HTR-8/SVneo (cell line): ENCODE measurements around the gene PRRG2.

Experiments
- DNase-seq: peaks from one replicate; pipeline ENCODE4 v3.0.0; 2011; ENCODE audit warnings: low spot score, mixed read lengths; ENCODE audit not compliant: insufficient read length
- FAIRE-seq: peaks from 2 replicates; lab custom pipeline; 2011; peaks lifted over from hg19 to GRCh38; lab: Jason Lieb, UNC

Gene PRRG2

DNA sequence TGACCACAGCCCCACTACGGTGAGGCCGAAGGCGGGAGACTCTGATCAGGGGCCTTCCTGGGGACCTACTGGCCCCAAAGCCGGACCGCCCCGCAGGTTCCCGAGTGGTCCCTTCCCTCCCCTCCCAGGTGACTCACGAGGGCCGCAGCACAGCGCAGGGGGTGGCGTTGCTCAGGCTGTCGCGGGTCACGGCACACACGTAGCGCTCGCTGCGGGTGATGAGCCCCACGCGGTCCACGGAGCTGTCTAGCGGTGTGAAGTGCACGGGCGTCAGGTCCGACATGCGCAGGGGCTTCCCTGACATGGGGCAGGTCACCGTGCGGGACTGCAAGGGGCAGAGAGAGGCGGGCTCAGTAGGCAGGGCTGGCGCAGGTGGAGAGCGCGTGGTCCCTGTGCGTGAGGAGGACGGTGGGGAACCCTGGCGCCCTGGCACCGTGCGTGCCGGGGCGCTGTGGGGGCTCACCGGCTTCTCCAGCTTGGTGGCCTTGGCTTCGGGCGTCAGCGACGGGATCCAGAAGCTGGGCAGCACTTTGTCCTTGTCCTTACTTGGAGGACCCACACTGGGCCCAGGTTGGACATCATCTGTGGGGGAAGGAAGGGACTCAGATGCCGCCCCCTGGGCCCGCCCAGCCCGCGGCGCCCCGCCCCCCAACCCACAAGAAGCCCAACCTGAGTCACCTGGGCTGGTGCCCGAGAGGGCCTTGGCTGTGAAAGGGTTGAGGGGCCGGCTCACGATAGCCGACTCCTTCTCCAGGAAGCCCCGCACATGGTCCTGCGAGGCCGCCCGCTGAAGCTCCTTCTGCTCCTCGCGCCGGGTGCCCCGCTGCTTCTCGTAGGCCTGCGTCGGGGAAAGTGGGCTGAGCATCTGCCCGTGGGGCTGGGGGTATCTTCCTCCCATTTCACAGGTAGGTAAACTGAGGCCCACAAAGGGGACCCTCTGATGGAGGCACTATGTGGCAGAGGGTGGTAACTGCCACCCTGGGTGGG is 24.4 kb upstream of the PRRG2 start:
- FAIRE-seq (no peak), DNase-seq (no peak)

DNA sequence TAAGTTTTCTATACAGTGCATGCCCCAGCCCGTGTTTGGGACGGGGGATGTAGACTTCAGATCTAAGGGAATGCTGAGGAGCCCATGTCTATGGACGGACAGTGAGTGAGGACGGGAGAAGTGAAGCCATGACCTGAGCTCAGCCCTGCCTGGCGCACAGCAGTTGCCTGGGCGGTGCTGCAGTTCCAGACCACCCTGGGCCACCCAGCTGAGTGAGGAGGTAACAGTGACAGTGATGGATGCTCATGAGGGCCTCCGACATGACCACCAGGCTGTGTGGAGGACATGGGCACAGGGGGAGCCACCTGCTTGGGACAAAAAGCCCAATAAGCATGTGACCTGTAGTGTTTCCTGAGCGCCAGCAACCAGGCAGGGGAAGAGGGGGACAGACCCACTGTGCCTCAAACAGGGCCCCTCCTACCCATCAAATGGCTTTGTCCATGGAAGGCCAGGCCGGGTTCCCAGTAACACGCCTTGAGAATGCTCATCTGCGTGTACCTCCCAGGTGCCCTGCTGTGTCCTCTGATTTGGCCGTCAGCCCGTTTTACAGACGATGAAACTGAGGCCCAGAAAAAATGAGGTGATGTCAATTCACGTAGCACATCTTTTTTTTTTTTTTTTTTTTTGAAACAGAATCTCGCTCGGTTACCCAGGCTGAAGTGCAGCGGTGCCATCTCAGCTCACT is 23.3 kb upstream of the PRRG2 start:
- DNase-seq, result no peak
- no peak for FAIRE-seq

DNA sequence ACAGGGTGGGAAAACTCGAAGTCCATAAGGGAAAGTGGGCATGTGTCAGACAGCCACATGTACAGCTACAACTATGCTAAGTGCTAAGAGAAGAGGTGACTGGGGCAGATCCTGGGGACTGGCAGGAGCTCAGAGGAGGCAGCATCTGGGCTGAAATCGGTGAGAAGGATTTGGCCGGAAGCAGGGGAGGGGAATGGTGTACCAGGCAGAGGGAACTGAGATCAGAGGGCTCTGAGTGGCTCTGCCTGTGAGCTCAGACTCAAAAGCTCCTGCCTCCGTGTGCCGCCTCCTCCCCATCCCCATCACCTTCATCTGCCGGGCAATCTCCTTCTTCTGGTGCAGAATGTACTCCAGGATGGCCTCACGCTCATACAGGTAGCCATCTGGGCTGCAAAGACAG is 22.5 kb upstream of the PRRG2 start:
- no peak for FAIRE-seq

DNA sequence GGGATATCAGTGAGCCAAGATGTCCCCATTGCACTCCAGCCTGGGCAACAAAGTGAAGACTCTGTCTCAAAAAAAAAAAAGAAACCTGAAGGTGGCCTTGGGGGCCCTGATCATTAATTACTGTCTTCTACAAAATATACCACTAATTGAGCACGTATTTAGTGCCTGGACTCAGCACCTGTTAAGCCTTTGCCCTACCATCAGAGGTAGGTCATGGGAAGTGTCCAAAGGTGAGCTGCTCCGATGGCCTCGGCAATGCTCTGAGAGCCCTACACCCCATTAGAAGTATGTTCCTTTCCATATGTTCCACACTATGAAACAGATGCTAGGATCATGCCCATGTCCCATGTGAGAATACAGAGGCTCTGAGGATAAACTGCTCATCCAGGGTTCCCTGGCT is 21.7 kb upstream of the PRRG2 start:
- DNase-seq, result no peak
- FAIRE-seq, result no peak

More for the DNA sequence above, 22.5 kb upstream of the PRRG2 start:
- DNase-seq, result no peak

DNA sequence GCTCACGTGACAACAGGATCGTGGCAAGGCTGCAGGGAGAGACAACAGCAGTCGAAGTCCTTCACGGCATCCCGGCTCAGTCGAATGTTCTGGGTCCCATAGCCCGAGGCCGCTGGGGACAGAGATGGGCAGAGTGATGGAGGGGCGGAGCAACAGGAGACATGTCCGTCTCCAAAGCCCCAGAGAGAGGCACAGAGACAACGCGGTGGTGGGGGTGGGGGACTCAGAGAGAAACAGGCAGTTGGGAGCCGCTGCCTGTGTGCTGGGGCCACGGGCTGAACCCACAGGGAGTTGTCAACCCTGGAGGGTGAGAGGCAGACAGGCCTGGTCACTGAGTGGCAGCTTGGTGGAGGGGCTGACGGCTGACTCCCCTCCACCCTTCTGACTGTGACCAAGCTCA is 21.2 kb upstream of the PRRG2 start:
- FAIRE-seq (no peak), DNase-seq (no peak)

DNA sequence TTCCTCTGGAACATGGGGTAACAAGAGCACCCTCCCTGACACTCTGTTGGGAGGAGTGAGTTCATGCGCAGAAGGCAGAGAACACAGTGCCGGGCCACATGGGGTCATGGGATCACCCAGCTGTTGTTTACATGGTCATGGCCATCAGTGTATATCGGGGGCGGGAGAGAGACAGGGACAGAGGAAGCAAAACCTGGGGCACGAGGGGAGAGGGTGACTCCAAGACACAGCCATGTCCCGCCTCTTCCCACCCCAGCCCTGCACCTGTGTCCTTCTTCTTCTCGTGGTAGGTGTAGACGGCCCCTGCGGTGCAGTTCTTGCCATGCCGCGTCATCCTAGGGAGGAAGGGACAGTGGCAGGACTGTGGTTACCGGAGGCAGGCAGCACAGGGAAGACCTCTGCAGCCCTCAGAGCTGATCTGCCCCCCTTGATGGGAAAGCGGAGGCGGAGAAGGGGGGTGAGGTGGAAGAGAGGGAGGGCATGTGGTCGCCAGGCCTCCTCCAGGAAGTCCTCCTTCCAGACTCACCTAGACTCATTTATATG is 20.7 kb upstream of the PRRG2 start:
- DNase-seq (no peak), FAIRE-seq (no peak)

DNA sequence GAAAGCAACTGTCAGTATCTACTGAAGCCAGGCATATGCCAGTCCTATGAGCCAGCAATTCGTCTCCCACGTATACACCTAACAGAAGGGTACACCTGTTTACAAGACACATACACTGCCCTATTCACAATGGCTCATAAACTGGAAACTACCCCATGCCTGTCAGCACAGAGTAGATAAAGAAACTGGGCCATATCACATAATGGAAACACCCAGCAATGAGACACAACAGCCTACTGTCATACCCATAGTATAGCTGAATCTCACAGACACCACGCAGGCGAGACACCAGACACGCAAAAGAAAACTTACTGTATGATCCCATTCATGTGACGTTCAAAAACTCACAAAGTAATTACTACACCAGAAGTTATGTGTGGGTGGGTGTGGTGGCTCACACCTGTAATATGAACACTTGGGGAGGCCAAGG is 16.5 kb upstream of the PRRG2 start:
- DNase-seq (no peak), FAIRE-seq (no peak)

DNA sequence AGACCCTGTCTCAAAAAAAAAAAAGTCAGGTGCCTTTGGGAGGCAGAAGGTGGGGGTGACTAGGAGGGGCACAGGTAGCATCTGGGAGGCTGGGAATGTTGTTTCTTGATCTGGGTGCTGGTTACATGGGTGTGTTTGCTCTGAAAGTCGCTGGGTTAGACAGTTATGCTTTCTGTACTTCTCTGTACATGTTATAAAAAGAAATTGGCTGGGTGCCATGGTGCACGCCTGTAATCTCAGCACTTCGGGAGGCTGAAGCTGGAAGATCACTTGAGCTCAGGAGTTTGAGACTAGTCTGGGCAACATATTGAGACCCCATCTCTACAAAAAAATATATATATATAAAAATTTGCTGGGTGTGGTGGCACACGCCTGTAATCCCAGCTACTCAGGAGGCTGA is 15.9 kb upstream of the PRRG2 start:
- DNase-seq (no peak), FAIRE-seq (no peak)

DNA sequence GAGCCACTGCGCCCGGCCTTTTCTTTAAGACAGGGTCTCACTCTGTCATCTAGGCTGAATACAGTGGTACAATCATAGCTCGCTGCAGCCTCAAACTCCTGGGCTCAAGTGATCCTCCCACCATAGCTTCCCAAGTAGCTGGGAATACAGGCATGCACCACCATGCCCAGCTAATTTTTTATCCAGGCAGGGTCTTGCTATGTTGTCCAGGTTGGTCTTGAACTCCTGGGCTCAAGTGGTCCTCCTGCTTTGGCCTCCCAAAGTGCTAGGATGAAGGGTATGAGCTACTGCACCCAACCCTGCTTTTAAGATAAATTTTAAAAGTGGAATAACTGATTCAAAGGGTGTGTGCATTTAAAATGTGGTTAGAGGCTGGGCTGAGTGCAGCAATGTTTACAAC is 14.8 kb upstream of the PRRG2 start:
- FAIRE-seq, result no peak
- no peak for DNase-seq

DNA sequence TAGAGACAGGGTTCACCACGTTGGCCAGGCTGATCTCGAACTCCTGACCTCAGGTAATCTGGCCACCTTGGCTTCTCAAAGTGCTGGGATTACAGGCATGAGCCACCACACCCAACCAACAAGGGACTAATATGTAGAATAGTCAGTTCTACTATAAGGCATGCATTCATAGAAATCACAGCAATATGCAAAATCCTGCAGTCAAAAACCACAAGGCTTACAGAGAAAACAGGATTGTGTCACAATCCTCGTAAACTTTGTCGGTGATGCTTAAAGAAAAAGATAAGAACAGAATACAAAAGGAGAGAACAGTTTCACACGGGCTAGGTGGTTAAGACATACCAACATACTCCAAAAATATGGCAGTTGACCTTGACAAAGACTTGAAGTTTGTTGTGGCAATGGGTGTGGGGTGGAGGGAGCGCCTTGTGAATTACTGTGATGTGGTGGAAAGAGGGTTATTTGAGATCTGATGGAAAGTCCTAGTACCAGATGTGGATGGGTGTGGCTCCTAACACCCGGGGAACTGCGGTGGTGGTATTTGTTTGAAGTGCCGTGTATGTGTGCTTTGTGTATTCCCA is 13.2 kb upstream of the PRRG2 start:
- DNase-seq, result no peak
- no peak for FAIRE-seq

DNA sequence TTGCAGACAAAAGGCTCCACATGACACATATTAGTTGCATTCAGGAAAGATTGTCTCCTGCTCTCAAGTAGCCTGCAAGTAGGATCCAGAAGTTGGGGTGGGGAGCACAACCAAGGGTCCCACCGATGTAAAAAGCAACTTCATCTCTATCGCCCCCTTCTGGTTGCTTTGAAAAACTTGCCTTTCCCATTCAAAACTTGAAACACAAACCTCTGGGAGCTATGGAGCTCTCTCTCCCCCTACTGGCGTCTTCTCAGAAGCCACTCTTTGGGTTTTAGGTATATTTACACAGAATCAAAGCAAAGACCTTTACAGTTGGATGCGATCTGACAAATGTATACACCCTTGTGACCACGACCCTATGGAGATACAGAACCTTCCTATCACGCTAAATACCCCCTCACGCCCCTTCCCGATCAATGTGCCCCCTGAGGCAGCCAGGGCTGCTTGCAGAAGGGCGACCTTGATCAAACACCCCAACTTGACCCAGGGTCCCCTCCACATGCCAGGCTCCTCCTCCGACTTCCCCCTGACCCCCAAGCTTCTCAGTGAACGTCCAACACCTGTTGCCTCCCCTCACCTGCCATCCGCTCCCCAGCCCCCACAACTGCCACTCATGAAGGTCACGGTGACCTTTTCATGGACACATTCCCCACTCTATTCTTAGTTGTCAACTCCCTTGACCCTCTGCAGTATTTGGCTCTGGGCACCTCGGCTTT is 10.8 kb upstream of the PRRG2 start:
- FAIRE-seq (no peak), DNase-seq (peak; percentile 84)

DNA sequence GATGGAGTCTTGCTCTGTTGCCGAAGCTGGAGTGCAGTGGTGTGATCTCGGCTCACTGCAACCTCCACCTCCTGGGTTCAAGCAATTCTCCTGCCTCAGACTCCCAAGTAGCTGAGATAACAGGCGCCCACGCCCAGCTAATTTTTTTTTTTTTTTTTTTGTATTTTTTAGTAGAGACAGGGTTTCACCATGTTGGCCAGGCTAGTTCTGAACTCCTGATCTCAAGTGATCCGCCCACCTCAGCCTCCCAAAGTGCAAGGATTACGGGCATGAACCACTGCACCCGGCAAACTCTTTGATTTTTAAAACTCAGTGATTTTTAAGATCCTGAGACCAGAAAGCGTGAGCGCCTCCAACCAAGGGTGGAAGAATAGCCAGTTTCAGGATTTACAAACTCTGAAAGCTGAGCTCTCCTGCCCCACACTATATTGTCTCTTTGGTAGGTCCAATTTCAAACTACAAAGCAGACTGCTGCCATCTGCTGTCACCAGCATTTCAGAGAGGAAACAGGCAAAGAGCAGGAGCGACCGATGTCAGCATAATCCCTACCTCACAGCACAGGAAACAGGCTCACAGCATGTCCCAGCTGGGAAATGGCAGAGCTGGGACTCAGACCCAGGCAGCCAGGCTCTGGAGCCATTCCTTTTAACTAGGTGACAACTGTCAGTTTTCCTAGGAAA is 10.0 kb upstream of the PRRG2 start:
- FAIRE-seq (no peak), DNase-seq (no peak)

DNA sequence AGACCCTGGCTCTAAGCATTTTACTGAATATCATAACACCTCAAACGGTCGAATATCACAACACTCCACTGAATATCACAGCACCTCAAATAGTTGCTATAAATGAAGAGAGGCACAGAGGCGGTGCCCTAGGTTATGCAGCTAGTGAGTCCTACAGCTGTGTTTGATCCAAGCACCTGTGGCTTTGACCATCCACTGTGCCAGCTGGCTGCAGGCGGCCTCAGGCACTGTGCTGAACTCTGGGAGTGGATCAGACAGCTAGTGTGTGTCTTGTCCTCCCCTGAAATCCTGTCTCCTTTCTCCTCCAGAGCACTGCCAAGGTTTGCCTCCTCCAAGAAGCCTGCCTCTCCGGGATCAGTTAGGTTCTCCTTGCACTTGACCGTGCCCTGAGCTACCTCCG is 8.1 kb upstream of the PRRG2 start:
- DNase-seq, result no peak
- no peak for FAIRE-seq

DNA sequence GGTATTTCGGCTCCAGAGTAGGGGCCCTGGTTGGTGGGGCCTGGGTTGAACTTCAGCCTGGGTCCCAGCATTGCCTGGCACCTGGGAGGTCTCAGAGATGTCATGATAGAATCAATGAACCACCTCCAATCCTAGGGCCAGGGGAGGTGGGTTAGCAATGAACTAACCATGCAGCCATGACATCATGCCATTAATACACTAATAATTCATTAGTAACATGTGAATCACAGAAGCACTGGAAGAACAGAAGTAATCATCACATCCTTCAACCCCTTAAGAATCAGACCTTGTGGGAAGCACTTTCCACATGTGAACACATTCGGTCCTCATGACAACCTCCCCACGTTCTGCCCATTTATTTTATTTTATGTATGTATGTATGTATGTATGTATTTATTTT is 7.7 kb upstream of the PRRG2 start:
- DNase-seq (no peak), FAIRE-seq (no peak)

DNA sequence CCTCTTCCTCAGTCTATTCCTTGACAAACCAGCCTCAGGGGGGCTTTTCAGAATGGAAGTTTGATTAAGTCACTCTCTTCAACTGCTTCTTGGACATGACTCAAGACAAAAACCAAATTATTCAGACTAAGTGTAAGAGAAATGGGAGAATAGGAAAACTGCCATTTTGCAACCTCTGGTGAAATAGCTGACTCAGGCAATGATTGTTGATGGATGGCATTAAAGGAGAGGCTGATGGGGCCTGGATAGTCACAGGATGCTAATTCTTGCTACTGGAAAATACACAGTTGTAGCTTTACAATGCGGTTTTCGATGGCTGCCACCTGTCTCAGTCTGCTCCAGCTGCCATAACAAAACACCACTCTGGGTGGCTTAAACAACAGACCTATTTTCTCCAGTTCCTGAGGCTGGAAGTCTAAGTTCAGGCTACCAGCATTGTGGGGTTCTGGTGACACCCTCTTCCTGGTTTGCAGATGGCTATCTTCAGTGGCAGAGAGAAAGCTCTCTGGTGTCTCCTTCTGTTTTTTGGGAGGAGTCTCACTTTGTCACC is 6.8 kb upstream of the PRRG2 start:
- DNase-seq, result no peak

DNA sequence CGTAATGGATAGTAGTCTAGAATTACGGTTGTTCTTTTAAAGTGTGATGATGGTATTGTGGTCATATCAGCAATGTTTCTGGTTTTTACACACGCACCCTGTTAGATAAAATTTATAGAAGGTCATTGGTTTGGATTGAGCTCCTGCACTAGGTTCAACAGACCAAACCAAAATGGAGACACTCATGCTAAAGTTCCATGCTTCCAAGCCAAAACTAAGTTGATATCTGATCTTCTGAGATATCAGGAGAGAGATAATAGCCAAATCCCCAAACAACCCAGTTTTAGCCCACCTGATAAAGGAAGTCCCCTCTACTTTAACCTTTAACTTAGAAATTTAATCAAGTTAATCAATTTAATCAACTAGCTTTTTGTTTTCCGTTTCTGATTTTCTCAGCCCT is 1.9 kb upstream of the PRRG2 start:
- FAIRE-seq (no peak), DNase-seq (no peak)

More for the DNA sequence above, 6.8 kb upstream of the PRRG2 start:
- no peak for FAIRE-seq

DNA sequence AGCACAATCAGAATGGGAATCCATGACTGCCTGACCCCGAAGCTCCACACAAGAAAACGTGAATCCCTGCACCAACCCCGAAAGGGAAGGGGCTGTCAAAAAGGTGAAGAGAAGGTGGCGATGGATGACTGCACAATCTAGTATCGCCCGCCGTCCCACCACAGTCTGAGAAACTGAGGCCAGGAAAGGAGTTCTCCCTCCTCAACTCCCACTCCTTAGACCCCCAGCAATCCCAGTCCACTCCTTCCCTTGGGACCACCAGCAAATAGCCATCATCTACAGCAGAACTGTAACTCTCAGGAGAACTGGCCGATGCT is 1.2 kb upstream of the PRRG2 start:
- no peak for FAIRE-seq
- no peak for DNase-seq

DNA sequence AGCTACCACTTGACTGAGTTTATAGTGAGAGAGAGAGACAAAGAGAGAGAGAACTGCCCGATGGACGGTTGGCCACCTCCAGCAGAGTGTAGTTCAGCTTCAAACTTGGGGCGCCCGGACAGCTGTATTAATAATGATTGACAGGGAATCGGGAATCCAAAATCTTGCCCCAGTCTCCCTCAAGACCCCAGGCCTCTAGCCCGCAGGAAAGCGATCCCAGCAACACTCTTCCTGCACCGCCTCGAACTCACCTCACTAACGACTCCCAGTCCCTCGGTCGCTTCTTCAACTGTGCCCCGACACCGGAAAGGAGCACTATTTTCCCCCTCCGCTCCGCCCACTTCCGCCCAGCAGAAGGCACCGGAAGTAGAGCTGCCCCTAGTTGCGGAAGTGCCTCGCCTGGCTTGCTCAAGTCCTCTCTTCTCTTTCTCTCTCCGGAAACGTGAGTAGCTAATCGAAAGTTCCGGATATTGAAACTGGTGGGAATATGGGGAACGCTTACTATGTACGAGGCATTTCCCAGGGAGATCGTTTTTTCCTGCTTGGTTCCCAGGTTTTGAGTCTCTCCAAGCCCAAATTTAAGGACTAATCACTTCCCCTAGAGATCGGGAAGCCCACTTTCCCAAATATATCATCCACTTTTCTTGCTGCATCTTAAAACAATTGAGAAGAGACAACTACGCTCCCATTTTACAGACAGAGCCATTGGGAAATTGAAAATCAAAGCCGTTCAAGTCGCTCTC is 681 bp upstream of the PRRG2 start, which contains the start of gene NOSIP:
NOSIP (minus strand) TSS at position 293 of the 743 bp plus-strand sequence. CDS start 19,865 bp downstream, outside the sequence.
- DNase-seq (peak; percentile 91), FAIRE-seq (peak; percentile 48)

DNA sequence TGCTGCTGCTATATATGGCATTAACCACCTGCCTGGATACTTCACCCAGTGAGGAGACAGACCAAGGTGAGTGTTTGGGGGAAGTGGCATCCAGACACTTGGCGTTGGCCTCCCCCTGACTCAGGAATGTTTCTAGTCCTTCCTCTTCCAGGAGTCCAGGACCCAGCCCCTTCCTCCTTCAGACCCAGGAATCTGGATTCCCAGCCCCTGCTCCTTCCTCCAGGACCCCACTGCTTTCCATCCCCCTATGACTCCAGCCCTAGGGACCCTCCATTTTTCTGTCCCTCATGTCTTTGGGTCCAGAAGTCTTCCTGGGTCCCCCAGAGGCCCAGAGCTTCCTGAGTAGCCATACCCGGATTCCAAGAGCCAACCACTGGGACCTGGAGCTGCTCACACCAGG is 2.1 kb downstream of the PRRG2 start:
- DNase-seq (no peak), FAIRE-seq (no peak)
